H9 (cell line): ENCODE measurements around the gene IQGAP2. TPM values are rescaled to one million over a fixed set of nuclear protein-coding genes. Genes with fewer than 3 reads are reported as not detected.

Source experiments
- DNase-seq: peaks from one replicate; pipeline ENCODE4 v3.0.0-alpha.2; 2017
- H2AFZ ChIP-seq: one replicate; pipeline ENCODE4 v1.6.1; 2013; ENCODE audit warnings: mild to moderate bottlenecking, low read length, control low read depth, moderate library complexity
- H2AK5ac ChIP-seq: 2 replicates; pipeline ENCODE4 v1.6.1; 2013; ENCODE audit warnings: low read length, control low read depth, mixed read lengths; ENCODE audit not compliant: insufficient read length
- H2BK120ac ChIP-seq: one replicate; pipeline ENCODE4 v1.6.1; 2013; ENCODE audit warnings: low read depth, mild to moderate bottlenecking, low read length, control low read depth, inconsistent platforms; ENCODE audit not compliant: poor library complexity, severe bottlenecking
- H2BK12ac ChIP-seq: 2 replicates; pipeline ENCODE4 v1.6.1; 2013; ENCODE audit warnings: low read length, control low read depth, mixed read lengths, low read depth; ENCODE audit not compliant: insufficient read length
- H2BK15ac ChIP-seq: 2 replicates; pipeline ENCODE4 v1.6.1; 2013; ENCODE audit warnings: low read depth, low read length, control low read depth
- H2BK20ac ChIP-seq: one replicate; pipeline ENCODE4 v1.6.1; 2013; ENCODE audit warnings: low read depth, mild to moderate bottlenecking, low read length, control low read depth, inconsistent platforms; ENCODE audit not compliant: poor library complexity, severe bottlenecking
- H2BK5ac ChIP-seq: 2 replicates; pipeline ENCODE4 v1.6.1; 2013; ENCODE audit warnings: low read length, control low read depth, mixed read lengths; ENCODE audit not compliant: insufficient read length
- H3K14ac ChIP-seq: 2 replicates; pipeline ENCODE4 v1.6.1; 2013; ENCODE audit warnings: low read length, control low read depth; ENCODE audit not compliant: insufficient read depth
- H3K18ac ChIP-seq: 2 replicates; pipeline ENCODE4 v1.6.1; 2013; ENCODE audit warnings: low read depth, mild to moderate bottlenecking, mixed read lengths, low read length, control low read depth; ENCODE audit not compliant: insufficient read length
- H3K23ac ChIP-seq: 2 replicates; pipeline ENCODE4 v1.6.1; 2013; ENCODE audit warnings: low read length, control low read depth, mixed read lengths, low read depth; ENCODE audit not compliant: insufficient read length
- H3K23me2 ChIP-seq: 2 replicates; pipeline ENCODE4 v1.6.1; 2013; ENCODE audit warnings: low read depth, mild to moderate bottlenecking, mixed read lengths, low read length, control low read depth; ENCODE audit not compliant: insufficient read length, poor library complexity, severe bottlenecking
- H3K27ac ChIP-seq: 2 replicates; pipeline ENCODE4 v1.5.1; 2013; ENCODE audit warnings: low read length, control low read depth, mixed read lengths, low read depth; ENCODE audit not compliant: insufficient read length
- H3K27me3 ChIP-seq: 2 replicates; pipeline ENCODE4 v1.6.1; 2013; ENCODE audit warnings: low read length, control low read depth, inconsistent platforms; ENCODE audit not compliant: insufficient read depth
- H3K4ac ChIP-seq: 2 replicates; pipeline ENCODE4 v1.6.1; 2013; ENCODE audit warnings: low read depth, mild to moderate bottlenecking, control low read depth, inconsistent platforms, low read length, moderate library complexity
- H3K4me1 ChIP-seq: 2 replicates; pipeline ENCODE4 v1.6.1; 2013; ENCODE audit warnings: low read length, control low read depth, inconsistent platforms; ENCODE audit not compliant: insufficient read depth
- H3K4me2 ChIP-seq: 2 replicates; pipeline ENCODE4 v1.6.1; 2013; ENCODE audit warnings: low read length, control low read depth, mixed read lengths; ENCODE audit not compliant: insufficient read length, insufficient read depth
- H3K56ac ChIP-seq: 2 replicates; pipeline ENCODE4 v1.6.1; 2013; ENCODE audit warnings: low read depth, mild to moderate bottlenecking, mixed read lengths, low read length, control low read depth; ENCODE audit not compliant: insufficient read length
- H3K79me1 ChIP-seq: 2 replicates; pipeline ENCODE4 v1.6.1; 2013; ENCODE audit warnings: low read depth, mild to moderate bottlenecking, moderate library complexity, low read length, control low read depth, inconsistent platforms; ENCODE audit not compliant: insufficient read depth, poor library complexity, severe bottlenecking
- H3K79me2 ChIP-seq: 2 replicates; pipeline ENCODE4 v1.6.1; 2013; ENCODE audit warnings: low read length, control low read depth, inconsistent platforms; ENCODE audit not compliant: insufficient read depth
- H3K9ac ChIP-seq: 2 replicates; pipeline ENCODE4 v1.6.1; 2013; ENCODE audit warnings: low read length, control low read depth, mixed read lengths; ENCODE audit not compliant: insufficient read length; ENCODE audit errors: extremely low read depth
- H3K9me3 ChIP-seq: one replicate; pipeline ENCODE4 v1.6.1; 2013; ENCODE audit warnings: low read depth, low read length, inconsistent platforms; ENCODE audit not compliant: control insufficient read depth
- H3T11ph ChIP-seq: one replicate; pipeline ENCODE4 v1.6.1; 2013; ENCODE audit warnings: mild to moderate bottlenecking, low read length, control low read depth, inconsistent platforms
- H4K20me1 ChIP-seq: one replicate; pipeline ENCODE4 v1.6.1; 2013; ENCODE audit not compliant: control insufficient read depth, insufficient read length, insufficient read depth
- H4K5ac ChIP-seq: 2 replicates; pipeline ENCODE4 v1.6.1; 2013; ENCODE audit warnings: low read depth, mild to moderate bottlenecking, mixed read lengths, low read length, control low read depth; ENCODE audit not compliant: insufficient read length
- H4K8ac ChIP-seq: replicated peaks from 2 replicates; pipeline ENCODE4 v1.6.1; 2013; ENCODE audit warnings: low read length, control low read depth, mixed read lengths, low read depth; ENCODE audit not compliant: insufficient read length
- H4K91ac ChIP-seq: 2 replicates; pipeline ENCODE4 v1.6.1; 2013; ENCODE audit warnings: low read depth, mild to moderate bottlenecking, moderate library complexity, mixed read lengths, low read length, control low read depth; ENCODE audit not compliant: insufficient read length
- H3K27ac Mint-ChIP-seq, 3 experiments: 2 replicates in 2 of 3; 3 replicates in 1 of 3; pipeline ENCODE4 v1.8.0; 2020 to 2021; ENCODE audit warnings: mixed read lengths in 3 of 3, mild to moderate bottlenecking in 1 of 3, moderate library complexity in 1 of 3
- H3K27me3 Mint-ChIP-seq: 2 replicates; pipeline ENCODE4 v1.8.0; 2021; ENCODE audit warnings: low read depth, mild to moderate bottlenecking, moderate library complexity, mixed read lengths
- H3K36me3 Mint-ChIP-seq, 3 experiments: 2 replicates in 2 of 3; 3 replicates in 1 of 3; pipeline ENCODE4 v1.8.0; 2020 to 2021; ENCODE audit warnings: low read depth in 3 of 3, mixed read lengths in 3 of 3; ENCODE audit not compliant: insufficient read depth in 1 of 3
- H3K4me1 Mint-ChIP-seq, 2 experiments: 2 replicates each; pipeline ENCODE4 v1.8.0; 2020; ENCODE audit warnings: mixed read lengths in 2 of 2
- H3K4me3 Mint-ChIP-seq, 2 experiments: 2 replicates in 1 of 2; 3 replicates in 1 of 2; pipeline ENCODE4 v1.8.0; 2020 to 2021; ENCODE audit warnings: mild to moderate bottlenecking in 2 of 2, mixed read lengths in 2 of 2, moderate library complexity in 1 of 2
- H3K9me3 Mint-ChIP-seq, 2 experiments: 2 replicates in 1 of 2; 3 replicates in 1 of 2; pipeline ENCODE4 v1.8.0; 2020; ENCODE audit warnings: mild to moderate bottlenecking in 2 of 2, mixed read lengths in 2 of 2, moderate library complexity in 1 of 2
- CTCF ChIP-seq: fragments of 200-600 bp; sonication (generic); conservative IDR thresholded peaks from 3 replicates; pipeline ENCODE4 v1.8.0; 2021; ENCODE audit warnings: antibody characterized with exemption, mild to moderate bottlenecking
- WGBS: extraction: QIAGEN DNeasy Blood & Tissue Kit; methylation state at CpG from one replicate; pipeline ENCODE4 v1.1.7; 2013; ENCODE audit warnings: missing lambda C conversion rate, low lambda C conversion rate, mixed read lengths; ENCODE audit not compliant: insufficient read length; ENCODE audit errors: extremely low coverage; 5-methylcytosine and 5-hydroxymethylcytosine counted together
- total RNA-seq: library from RNA; stranded (reverse); gene quantifications from 2 replicates; pipeline ENCODE4 v1.2.1, GENCODE V29; 2021

Gene IQGAP2
- total RNA-seq, 1 experiment from 2014 or later, result 22.5 TPM

- no peak overlapping the region for H2AFZ ChIP-seq
- H3K9me3 ChIP-seq, result no peaks in the 10 kb centered on the region
- no peaks in the 10 kb centered on the region for H3K79me1 ChIP-seq
- H2BK15ac ChIP-seq, result no peak overlapping the region
- Mint-ChIP-seq H3K9me3 (no peaks in the 10 kb centered on the region), H3K4me3 (no peak overlapping the region), H3K36me3 (peaks cover 0 to 5% (median 1%) of the 10 kb centered on the region in 3 experiments; a peak in 3 of 7 replicates), H3K27me3 (no peaks in the 10 kb centered on the region), H3K27ac (no peak overlapping the region), H3K4me1 (peaks cover 19 to 26% of the 10 kb centered on the region in 2 experiments)
- H4K91ac ChIP-seq, result no peak overlapping the region
- H3K23me2 ChIP-seq, result no peaks in the 10 kb centered on the region
- no peak overlapping the region for H2AK5ac ChIP-seq
- no peak overlapping the region for H3K4me2 ChIP-seq
- no peak overlapping the region for H3K56ac ChIP-seq
- no peak overlapping the region for H3K14ac ChIP-seq
- H4K8ac ChIP-seq, result no peak overlapping the region
- no peak overlapping the region for H3K4ac ChIP-seq
- H3T11ph ChIP-seq, result no peak overlapping the region
- no peak overlapping the region for H2BK12ac ChIP-seq
- no CpG with 5 or more reads among the region's 8 CpGs for WGBS
- no peak overlapping the region for H2BK120ac ChIP-seq
- no peak for TF ChIP-seq CTCF
- no peak overlapping the region for H2BK5ac ChIP-seq
- H3K27me3 ChIP-seq, result no peaks in the 10 kb centered on the region
- no peak for DNase-seq
- H3K18ac ChIP-seq, result no peak overlapping the region
- no peak overlapping the region for H2BK20ac ChIP-seq
- no peak overlapping the region for H4K5ac ChIP-seq
- peaks cover 7% of the 10 kb centered on the region; the same call in 1 of the 2 replicates for H3K4me1 ChIP-seq
- no peak overlapping the region for H3K9ac ChIP-seq
- no peak overlapping the region for H3K23ac ChIP-seq
- H4K20me1 ChIP-seq, result no peaks in the 10 kb centered on the region
- no peaks in the 10 kb centered on the region for H3K79me2 ChIP-seq
- no peak overlapping the region for H3K27ac ChIP-seq
These were observed 222.2 kb downstream of the IQGAP2 start for GRCh38 chr5:76625087-76625815.
